ENCODE data around the gene ALKBH3.

- TF ChIP-seq EZH2 (IDR thresholded peaks at IDR 0.05) (no peak), POLR2AphosphoS5 (IDR thresholded peaks at IDR 0.05; ENCODE audit: borderline replicate concordance, low read depth, low read length) (no peak), FOXP2 (optimal IDR thresholded peaks at IDR 0.05; ENCODE audit: control extremely low read depth, extremely low read length, insufficient read depth) (no peak)
Measured at GRCh38 chr11:43957571-43957970, 76.9 kb downstream of the ALKBH3 start.

Measured in SK-N-MC (cell line).